ENCODE data around the gene PDE9A.

GRCh38 chr21:42692688-42693087 lies 39.3 kb downstream of the PDE9A start:
- no peak for TF ChIP-seq SP1 (IDR thresholded peaks at IDR 0.05)
- no peak for TF ChIP-seq BHLHE40 (IDR thresholded peaks at IDR 0.05; ENCODE audit: borderline replicate concordance)
- TF ChIP-seq SUZ12 (IDR thresholded peaks at IDR 0.05): no peak
